Measurements from ENCODE around the gene ANAPC4.
"Not testable (repeated sequence)": the region's sequence is repeated elsewhere in the genome, so short reads cannot be mapped to it uniquely, and the experiment has no call there.

DNA sequence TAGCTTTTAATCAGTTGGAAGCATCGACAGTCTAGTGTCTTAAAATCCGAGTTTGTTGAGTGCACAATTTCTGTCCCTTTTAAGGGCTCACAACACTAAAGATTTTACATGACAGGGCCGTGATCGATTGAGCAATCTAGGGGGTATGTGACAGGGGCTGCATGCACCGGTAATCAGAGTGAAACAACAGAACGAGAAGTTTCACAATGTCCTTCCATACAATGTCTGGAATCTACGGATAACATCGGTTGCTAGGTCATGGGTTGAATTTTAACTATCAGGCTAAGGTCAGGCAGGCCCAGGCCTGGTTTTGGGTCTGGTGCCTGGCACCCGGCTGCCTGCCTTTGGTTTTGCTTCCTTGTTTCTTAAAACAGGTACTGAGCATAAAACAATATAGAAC, 4.5 kb upstream of the ANAPC4 start:
- not testable (repeated sequence) for TF ChIP-seq CTCF (IDR thresholded peaks at IDR 0.05; ENCODE audit: control extremely low read depth in 1 of 3, insufficient read depth in 1 of 3, low read depth in 1 of 3, low read length in 3 of 3); HDAC6 (IDR thresholded peaks at IDR 0.05; ENCODE audit: low read depth, low read length); RBBP5 (IDR thresholded peaks at IDR 0.05; ENCODE audit: borderline replicate concordance, low read depth, low read length); SIN3A (conservative IDR thresholded peaks at IDR 0.05 in 1 of 2, IDR thresholded peaks at IDR 0.05 in 1 of 2; ENCODE audit: low read depth in 1 of 2, low read length in 2 of 2); POLR2A (IDR thresholded peaks at IDR 0.05; ENCODE audit: control extremely low read depth in 1 of 2, low read depth in 2 of 2, low read length in 2 of 2); SP1 (IDR thresholded peaks at IDR 0.05; ENCODE audit: low read depth, low read length); EGR1 (IDR thresholded peaks at IDR 0.05; ENCODE audit: borderline replicate concordance, low read depth, low read length); RAD21 (IDR thresholded peaks at IDR 0.05 in 1 of 2, conservative IDR thresholded peaks at IDR 0.05 in 1 of 2; ENCODE audit: low read depth in 2 of 2, low read length in 2 of 2); POLR2AphosphoS5 (IDR thresholded peaks at IDR 0.05; ENCODE audit: low read depth, low read length); TEAD4 (IDR thresholded peaks at IDR 0.05; ENCODE audit: low read depth, low read length)

All from H1 (cell line).